Frontal cortex (tissue), 4 donors: ENCODE measurements around the gene ERC2. TPM values are rescaled to one million over a fixed set of nuclear protein-coding genes. Genes with fewer than 3 reads are reported as not detected.

Experiments
- DNase-seq, 2 donors: peaks; one replicate each; pipeline ENCODE4 v3.0.0; 2012; ENCODE audit warnings: low spot score in 2 of 2
- FAIRE-seq: peaks from 2 replicates; lab custom pipeline; 2012; peaks lifted over from hg19 to GRCh38; lab: Jason Lieb, UNC
- total RNA-seq: library from RNA; depleted of rRNA; stranded (reverse); fragments of >200 nt; gene quantifications from one replicate; pipeline ENCODE4 v1.2.3, GENCODE V29; 2014
- donor health status: control.
- donor health status: control.
- donor health status: control.

The ERC2 gene
- total RNA-seq, 1 donor from 2014 or later = 77.9 TPM

GRCh38 chr3:55755516-55756205 is 712.6 kb downstream of the ERC2 start:
- FAIRE-seq (no peak), DNase-seq (no peak)

DNA sequence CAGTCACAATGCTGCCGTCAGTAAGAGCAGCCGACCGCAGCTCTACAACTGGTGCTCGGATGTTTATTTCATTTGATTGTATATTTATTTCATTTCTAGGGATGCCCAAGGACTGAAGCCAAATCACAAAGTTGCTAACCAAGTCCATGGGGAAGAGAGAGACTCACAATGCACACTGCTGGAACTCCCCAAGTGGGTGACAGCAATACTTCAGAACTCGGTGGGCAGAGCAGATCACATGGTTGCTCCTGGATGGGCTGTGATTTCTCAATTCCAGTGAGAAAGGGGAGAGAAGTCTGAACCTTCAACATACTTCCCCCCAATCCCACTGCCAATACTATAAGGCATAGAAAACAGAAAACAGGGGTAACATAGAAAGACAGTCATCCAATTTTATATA is 715.4 kb downstream of the ERC2 start:
- FAIRE-seq (no peak), DNase-seq (no peak)

DNA sequence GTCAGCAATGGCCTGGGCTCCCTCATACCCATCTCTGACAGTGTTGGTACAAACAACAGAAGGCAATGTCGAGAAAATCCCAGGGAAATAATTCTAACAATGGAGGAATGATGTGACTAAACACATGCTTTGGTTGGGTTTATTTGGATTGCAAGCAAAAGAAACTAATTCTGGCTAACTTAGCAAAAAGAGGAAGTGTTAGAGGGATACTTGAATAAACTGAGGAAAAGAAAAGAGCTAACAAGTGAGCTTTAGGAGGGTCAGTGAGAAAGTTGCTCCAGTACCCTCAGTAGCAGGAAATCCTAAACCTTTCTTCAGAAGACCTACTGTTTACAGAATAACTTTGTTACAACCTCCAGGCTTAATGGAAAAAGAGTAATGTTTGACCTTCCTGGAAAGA is 716.5 kb downstream of the ERC2 start:
- DNase-seq (no peak), FAIRE-seq (no peak)

DNA sequence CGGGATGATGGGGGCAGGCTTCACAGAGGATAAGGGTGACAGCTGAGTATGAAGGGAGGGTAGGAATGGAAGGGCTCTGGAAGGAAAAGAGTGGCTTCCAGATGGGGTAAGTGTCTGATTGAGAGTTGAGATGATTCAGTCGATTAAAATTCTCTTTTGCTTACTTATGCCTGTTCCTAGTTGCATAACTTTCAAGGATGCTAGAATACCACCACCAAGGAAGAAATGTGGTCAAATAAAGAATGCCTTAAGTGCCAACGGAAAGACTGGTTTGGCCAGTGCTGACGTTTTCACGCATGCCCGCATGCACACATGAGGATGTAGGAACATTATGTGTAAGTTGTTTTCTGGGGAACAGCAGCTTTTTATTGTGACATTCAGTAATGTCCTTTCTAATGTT is 717.7 kb downstream of the ERC2 start:
- DNase-seq (no peak), FAIRE-seq (no peak)

DNA sequence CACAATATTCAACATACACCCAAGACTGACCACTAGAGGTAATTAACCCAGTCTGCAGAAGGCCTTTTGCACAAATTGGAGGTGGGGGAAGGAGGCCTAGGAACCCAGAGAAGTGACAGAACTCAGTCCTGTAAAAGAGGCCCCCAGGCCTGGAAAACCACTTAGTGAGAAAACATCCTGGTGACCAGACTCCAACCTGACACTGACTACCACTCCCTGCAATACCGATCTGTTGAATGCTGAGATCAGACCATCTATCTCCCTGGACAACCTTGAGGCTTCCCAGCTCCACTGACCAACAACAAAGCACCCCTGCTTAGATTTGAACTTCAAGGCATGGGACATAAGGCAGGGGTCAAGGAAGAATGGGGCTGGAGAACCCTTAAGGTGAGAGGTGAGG is 719.2 kb downstream of the ERC2 start:
- no peak for DNase-seq
- FAIRE-seq = no peak

- FAIRE-seq (no peak), DNase-seq (peak in 1 of 2 donors; percentile 21)
These were observed 721.4 kb downstream of the ERC2 start for GRCh38 chr3:55746808-55747413.

DNA sequence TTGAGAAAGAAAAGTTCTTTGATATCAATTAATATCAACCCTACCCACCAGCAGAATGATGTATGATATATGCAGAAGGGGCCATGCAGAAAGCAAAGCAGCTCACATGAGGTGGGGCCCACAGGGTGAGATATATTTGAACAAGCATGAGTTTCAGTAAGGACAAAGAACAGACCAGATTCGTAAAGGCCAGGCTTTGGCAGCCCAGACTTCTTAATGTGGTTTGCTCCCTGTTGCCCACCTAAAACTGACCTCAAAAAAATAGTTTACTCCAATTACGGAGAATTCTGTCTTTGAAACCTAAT is 725.5 kb downstream of the ERC2 start:
- FAIRE-seq (no peak), DNase-seq (no peak)

GRCh38 chr3:55742022-55742831 is 726.0 kb downstream of the ERC2 start:
- DNase-seq = no peak
- FAIRE-seq = no peak

GRCh38 chr3:55737186-55737585 is 731.1 kb downstream of the ERC2 start:
- DNase-seq (no peak), FAIRE-seq (no peak)

GRCh38 chr3:55735976-55736375 is 732.3 kb downstream of the ERC2 start:
- FAIRE-seq = no peak
- no peak for DNase-seq

DNA sequence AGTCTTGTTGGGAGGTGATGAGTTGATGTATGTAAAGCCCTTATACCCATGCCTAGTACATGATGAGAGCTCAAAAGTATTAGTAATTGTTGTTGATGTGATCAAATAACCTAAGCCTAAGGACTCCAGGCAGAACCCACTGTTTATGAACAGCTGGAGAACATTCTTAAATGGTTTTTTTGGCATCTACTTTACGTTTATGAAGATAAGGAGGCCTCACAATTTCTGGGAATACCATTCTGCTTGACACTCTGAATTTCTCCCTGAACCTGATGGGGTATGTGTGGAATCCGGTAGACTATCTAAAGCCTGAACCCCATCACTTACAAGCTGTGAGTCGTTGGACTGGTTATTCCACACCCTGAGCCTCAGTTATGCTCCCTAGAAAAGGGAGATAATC is 736.5 kb downstream of the ERC2 start:
- FAIRE-seq (no peak), DNase-seq (no peak)

GRCh38 chr3:55729546-55729945 is 738.7 kb downstream of the ERC2 start:
- DNase-seq (no peak), FAIRE-seq (no peak)

DNA sequence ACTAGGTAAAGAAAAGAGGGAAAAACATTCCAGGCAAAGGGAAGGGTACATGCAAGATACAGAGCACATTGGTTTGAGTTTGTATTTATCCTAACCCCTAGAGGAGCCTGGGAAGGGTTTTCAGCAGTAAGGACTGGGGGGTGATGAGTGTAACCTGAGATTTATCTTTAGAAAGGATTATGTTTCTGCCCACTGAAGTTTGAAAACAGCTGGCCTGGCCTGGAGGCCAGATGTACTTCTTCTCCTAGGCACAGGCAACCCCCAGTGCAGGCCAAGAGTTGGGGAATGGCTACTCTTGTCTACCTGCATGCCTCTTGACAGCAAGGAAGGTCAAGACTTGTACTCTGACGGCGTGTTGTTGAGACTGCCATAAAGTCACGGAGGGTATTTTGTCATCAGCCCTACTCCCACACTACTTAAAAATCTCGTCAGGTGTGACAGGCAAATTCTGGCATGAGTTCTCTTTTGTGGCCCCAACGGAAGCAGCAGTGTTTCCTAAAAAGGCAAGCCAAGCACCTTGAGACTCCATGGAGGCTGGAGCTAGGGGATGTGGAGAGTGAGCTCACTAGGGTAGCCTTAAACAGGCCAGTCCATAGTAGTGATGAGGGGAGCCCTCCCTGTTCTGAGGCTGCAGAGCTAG is 739.7 kb downstream of the ERC2 start:
- no peak for FAIRE-seq

DNA sequence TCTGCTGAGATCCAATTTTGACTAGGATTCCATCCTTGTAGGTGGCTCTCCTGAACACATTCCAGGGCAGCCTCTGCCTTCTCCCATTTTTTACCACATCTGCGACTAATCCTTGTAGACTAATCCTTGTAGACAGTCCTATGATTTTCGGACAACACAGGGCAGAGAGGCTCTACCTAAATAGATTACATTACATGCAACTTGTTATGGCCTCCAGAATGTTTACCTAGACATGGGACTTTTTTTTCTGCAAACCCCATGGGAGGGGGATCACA is 741.8 kb downstream of the ERC2 start:
- no peak for DNase-seq
- FAIRE-seq = no peak

More for the DNA sequence above, 739.7 kb downstream of the ERC2 start:
- no peak for DNase-seq

DNA sequence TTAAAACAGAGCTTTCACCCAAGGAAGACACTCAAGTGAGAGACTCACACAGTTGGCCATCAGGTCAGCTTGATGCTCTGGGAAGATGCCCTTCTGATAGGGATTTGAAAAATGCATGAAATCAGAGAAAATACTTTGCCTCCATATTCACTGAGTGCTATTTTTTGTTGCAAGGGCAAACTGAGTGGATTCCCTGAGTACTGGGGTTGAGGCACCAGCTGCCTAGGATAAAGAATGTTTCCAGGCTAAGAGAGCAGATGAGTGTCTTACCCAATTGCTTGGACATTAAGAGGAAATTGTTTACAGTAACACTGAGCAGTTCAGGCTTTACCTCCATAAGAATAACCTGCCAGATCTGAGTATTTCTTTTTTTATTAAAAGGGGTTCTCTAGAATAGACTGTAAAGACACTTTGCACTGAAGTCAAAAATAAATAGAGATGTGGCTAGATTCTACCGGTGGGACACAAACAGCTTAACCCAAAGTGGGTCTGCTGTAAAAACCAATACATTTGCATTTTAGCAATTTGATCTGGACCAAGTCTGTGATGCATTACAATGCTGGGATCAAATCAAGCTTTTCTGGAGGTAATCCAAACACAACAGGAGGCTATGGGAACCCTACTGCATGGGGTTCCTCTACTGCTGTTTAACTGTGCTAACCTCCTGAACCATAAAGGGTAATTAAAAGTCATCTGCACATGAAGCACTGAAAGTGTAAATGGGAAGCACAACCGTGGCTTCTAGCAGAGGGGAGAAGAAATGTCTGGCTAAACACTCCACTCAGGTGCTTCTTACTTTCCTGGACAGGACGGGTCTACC is 742.4 kb downstream of the ERC2 start:
- FAIRE-seq = no peak
- DNase-seq = no peak

DNA sequence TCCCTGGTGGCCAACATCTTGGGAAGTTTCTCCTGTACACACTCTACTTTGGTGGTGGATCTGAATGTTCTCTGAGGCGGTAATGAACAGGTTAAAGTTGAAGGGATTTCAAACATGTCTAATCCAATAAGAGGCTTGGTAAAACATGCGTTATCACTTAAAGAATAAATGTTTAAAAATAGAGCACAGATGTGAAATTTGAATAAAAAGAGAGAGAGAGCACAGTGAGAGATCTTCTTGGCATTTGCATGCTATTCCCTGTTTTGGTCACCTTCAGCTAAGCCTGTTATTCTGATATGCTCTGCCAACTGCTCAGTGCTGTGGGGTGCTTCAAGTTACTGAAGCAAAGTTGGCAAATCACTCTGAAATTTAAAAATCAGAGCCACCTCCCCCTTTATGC is 743.4 kb downstream of the ERC2 start:
- FAIRE-seq (no peak), DNase-seq (no peak)

GRCh38 chr3:55724407-55724784 is 743.9 kb downstream of the ERC2 start:
- no peak for DNase-seq
- FAIRE-seq = no peak

- DNase-seq (no peak), FAIRE-seq (no peak)
These were observed 744.4 kb downstream of the ERC2 start for GRCh38 chr3:55723653-55724406.

- DNase-seq (no peak), FAIRE-seq (no peak)
These were observed 746.4 kb downstream of the ERC2 start for GRCh38 chr3:55721716-55722484.
